ENCODE data around the gene TDRD9.

TDRD9 gene

GRCh38 chr14:103994535-103995184, 66.4 kb downstream of the TDRD9 start:
- no peak for DNase-seq

- no peak for DNase-seq
These were observed 67.6 kb downstream of the TDRD9 start for GRCh38 chr14:103995876-103996275.

- DNase-seq = no peak
These were observed 69.1 kb downstream of the TDRD9 start for GRCh38 chr14:103997391-103997790.

GRCh38 chr14:103998027-103998426, 69.8 kb downstream of the TDRD9 start:
- no peak for DNase-seq

GRCh38 chr14:103999795-104000440, 71.7 kb downstream of the TDRD9 start:
- DNase-seq = no peak

GRCh38 chr14:104001003-104001402, 72.7 kb downstream of the TDRD9 start:
- no peak for DNase-seq

GRCh38 chr14:104003616-104004015, 75.4 kb downstream of the TDRD9 start:
- DNase-seq = no peak

GRCh38 chr14:104004849-104005248, 76.6 kb downstream of the TDRD9 start:
- DNase-seq = no peak

- no peak for DNase-seq
These were observed 77.2 kb downstream of the TDRD9 start for GRCh38 chr14:104005489-104005888.

- no peak for DNase-seq
These were observed 78.9 kb downstream of the TDRD9 start for GRCh38 chr14:104007121-104007520.

GRCh38 chr14:104009297-104009696, 81.0 kb downstream of the TDRD9 start:
- DNase-seq = no peak

- DNase-seq = no peak
These were observed 83.7 kb downstream of the TDRD9 start for GRCh38 chr14:104011824-104012517.

GRCh38 chr14:104014764-104015163, 86.5 kb downstream of the TDRD9 start:
- no peak for DNase-seq

GRCh38 chr14:104016873-104017650, 88.8 kb downstream of the TDRD9 start:
- DNase-seq = no peak

- DNase-seq = no peak
These were observed 90.8 kb downstream of the TDRD9 start for GRCh38 chr14:104019029-104019428.

GRCh38 chr14:104019806-104020205, 91.5 kb downstream of the TDRD9 start:
- DNase-seq = no peak

- DNase-seq = no peak
These were observed 92.2 kb downstream of the TDRD9 start for GRCh38 chr14:104020471-104020870.

GRCh38 chr14:104023325-104024055, 95.2 kb downstream of the TDRD9 start:
- no peak for DNase-seq

GRCh38 chr14:104025534-104025933, 97.3 kb downstream of the TDRD9 start:
- no peak for DNase-seq

GRCh38 chr14:104026024-104026423, 97.8 kb downstream of the TDRD9 start:
- DNase-seq = no peak

- DNase-seq = no peak
These were observed 102.7 kb downstream of the TDRD9 start for GRCh38 chr14:104030958-104031357.

- DNase-seq = no peak
These were observed 103.1 kb downstream of the TDRD9 start for GRCh38 chr14:104031384-104031783.
